Measurements from ENCODE around the gene SPATA13.
"Not testable (repeated sequence)": the region's sequence is repeated elsewhere in the genome, so short reads cannot be mapped to it uniquely, and the experiment has no call there.

SPATA13 gene

DNA sequence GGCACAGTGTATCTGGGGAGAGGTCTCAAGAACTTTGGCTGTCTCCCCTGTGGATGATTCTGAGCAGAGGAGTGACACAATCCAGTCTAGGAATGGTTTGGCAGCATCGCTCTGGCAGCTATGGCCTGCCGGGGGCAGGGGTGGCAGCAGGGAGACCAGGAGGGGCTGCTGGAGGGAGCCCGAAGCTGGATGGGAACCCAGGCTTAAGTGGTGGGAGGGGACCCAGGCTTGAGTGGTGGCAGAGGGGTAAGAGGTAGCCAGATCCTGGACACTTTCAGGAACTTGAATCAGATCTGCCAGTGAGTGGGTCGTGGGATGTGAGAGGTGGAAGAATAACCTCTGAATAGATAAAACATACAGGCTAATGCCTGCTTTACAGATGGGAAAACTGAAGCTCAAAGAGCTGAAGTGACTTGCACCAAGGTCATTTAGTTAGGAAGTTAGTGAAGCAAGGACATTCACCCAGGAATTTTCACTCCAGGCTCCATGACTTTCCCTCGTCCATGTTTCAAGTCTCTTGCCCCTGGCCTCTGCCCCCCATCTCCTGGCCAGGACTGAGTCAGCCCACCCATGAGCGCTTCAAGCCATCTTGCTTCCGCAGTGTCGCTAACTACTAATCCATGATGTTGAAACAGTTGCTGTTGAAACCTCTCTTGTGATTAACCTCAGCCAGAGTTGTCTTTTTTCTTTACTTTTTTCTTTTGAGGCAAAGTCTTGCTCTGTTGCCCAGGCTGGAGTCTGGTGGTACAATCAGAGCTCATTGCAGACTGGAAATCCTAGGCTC is 119.0 kb downstream of the SPATA13 start:
- DNase-seq (ENCODE audit: low read depth, low spot score), result no peak

GRCh38 chr13:24280720-24281119 is 120.2 kb downstream of the SPATA13 start:
- DNase-seq (ENCODE audit: low read depth, low spot score), result no peak

- DNase-seq (ENCODE audit: low read depth, low spot score), result no peak
These were observed 120.9 kb downstream of the SPATA13 start for GRCh38 chr13:24281188-24282008.

DNA sequence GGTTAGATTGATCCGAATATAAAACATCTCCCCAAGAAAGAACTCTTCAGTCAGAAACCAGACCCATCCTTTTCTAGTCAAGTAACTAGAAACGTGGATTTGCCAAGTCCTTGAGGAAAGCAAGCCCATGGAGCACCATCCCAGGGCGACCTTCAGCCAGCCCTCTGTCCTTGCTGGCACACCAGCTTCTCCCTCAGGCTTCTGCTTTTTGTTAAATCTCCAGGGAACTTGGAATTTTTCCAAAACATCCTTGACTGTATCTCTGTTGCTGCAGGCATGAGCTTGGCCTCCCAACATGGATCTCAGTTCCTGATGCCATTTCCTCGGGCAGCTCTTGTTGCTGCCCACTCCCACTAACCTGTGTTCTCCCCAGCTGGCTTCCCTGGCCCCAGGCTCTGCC is 121.7 kb downstream of the SPATA13 start:
- DNase-seq (ENCODE audit: low read depth, low spot score), result no peak

DNA sequence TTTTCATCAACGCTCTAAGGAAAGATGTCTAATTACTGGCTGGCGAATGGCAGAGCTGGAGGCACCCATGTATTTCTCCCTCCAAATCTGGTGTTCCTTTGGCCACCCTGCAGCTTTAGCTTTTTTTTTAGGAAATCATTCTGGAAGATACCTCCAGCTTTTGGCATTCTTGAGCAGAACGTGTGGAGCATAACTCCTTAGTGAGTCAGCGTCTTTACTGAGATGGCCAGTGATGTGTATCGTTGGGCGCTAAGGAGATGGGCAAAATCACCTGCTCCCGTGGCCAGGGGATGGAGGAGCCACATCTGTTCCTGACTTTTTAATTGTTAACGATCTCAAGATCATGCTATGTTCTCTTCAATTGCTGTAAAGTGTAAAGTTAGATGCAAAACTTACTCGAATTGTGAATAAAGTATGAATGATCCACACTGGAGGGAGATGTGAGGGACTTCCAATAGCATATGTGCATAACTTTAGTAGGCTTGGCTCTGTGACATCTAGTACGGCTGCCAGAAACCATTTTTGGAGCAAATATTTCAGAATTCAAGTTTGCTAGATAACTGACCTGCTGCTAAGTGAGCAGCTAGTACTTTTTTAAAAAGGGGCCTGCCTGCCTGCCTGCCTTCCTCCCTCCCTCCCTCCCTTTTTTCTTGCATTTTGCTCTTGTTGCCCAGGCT is 124.5 kb downstream of the SPATA13 start:
- no peak for DNase-seq (ENCODE audit: low read depth, low spot score)

DNA sequence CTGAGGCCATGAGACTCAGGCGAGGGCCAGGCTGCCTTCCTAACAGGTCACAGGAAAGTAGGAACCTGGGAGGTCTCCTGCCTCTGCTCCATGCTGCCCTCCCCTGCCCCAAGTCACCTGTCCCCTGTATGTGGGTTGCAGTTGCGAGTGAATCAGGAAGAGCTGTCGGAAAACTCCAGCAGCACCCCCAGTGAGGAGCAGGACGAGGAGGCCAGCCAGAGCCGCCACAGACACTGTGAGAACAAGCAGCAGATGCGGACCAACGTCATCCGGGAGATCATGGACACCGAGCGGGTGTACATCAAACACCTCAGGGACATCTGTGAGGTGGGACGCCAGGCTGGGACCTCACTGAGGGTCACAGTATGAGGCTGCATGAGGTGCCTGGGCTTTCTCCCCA is 126.1 kb downstream of the SPATA13 start:
- no peak for DNase-seq (ENCODE audit: low read depth, low spot score)

GRCh38 chr13:24287748-24288287 is 127.3 kb downstream of the SPATA13 start:
- DNase-seq (ENCODE audit: low read depth, low spot score), result no peak

DNA sequence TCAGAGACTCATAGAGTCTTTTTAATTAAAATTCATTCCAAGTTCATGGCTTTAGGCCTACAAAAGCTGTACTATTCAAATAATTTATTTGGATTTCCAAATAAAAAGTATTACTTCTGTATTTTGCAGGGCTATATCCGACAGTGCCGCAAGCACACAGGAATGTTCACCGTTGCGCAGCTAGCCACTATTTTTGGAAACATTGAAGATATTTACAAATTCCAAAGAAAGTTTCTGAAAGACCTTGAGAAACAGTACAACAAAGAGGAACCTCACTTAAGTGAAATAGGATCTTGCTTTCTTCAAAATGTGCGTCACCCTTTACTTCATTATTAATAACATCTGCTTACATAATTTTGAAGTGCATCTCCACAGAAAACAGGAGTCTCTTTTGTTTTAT is 128.3 kb downstream of the SPATA13 start:
- no peak for DNase-seq (ENCODE audit: low read depth, low spot score)

- DNase-seq (ENCODE audit: low read depth, low spot score), result no peak
These were observed 129.9 kb downstream of the SPATA13 start for GRCh38 chr13:24290280-24290932.

GRCh38 chr13:24292481-24292880 is 132.0 kb downstream of the SPATA13 start:
- DNase-seq (ENCODE audit: low read depth, low spot score), result no peak

GRCh38 chr13:24293746-24294145 is 133.2 kb downstream of the SPATA13 start:
- DNase-seq (ENCODE audit: low read depth, low spot score), result no peak

DNA sequence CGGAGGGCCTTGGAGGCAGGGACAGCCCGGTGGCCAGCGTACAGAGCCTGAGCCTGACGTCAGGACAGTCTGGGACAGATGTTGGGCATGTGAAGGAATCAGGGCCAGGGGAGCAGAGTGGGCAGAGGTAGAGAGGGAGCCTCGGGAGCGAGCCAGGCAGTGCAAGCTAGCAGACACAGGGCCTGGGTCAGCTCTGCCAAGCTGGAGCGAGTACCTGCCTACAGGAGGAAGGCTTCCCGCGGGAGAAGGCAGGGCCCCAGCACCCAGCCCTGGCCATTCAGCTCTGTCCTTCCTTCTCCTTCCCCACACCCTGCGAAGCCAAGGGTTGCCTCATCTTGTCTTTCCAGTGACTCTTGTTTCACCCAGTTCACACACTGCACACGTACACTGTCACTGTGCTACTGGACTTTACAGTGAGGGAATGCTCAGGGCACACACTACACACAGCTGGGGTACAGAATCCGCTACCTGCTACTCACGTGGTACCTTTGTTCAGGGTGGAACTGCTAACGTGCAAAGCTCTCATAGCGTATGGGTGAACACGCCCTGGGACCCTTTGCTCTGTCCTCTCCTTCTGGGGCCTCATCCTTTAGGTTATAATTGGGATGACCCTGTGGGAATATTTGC is 139.1 kb downstream of the SPATA13 start:
- no peak for DNase-seq (ENCODE audit: low read depth, low spot score)

DNA sequence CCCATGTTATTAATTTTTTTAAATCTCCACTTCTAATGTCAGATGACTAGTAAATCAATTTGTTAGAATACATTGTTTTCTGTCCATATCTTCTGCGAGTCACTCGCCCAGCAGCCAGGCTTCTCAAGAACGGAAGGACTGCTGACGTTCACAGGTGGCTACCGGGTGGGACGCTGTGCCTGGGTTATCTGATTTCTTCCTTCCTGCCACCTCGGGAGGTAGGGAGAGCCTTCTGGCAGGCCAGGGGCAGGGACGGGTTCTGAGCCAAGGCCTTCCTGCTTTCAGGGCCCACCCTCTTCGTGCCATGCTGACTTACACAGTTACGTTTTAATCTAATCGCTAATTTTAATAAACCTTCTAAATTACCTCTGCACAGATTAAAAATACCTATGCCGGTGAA is 140.9 kb downstream of the SPATA13 start:
- DNase-seq (ENCODE audit: low read depth, low spot score), result no peak

DNA sequence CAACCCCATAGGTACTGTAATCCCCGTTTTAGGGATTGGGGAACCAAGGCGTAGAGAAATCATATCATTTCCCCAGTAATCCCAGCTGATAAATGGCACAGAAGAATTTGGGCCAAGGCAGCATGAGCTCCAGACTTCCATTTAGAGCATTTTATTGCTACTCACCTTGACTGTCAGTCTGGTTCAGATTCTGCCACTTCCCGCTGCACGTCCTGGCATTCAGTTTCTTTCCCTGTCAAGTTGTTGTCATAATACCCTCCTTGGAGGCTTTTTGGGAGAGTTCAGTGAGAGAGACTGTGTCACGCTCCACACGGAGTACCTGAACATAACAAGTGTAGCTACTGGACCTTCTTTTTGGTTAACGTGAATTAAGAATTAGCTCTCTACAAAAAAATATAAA is 141.4 kb downstream of the SPATA13 start:
- no peak for DNase-seq (ENCODE audit: low read depth, low spot score)

- DNase-seq (ENCODE audit: low read depth, low spot score), result no peak
These were observed 144.1 kb downstream of the SPATA13 start for GRCh38 chr13:24304620-24305019.

DNA sequence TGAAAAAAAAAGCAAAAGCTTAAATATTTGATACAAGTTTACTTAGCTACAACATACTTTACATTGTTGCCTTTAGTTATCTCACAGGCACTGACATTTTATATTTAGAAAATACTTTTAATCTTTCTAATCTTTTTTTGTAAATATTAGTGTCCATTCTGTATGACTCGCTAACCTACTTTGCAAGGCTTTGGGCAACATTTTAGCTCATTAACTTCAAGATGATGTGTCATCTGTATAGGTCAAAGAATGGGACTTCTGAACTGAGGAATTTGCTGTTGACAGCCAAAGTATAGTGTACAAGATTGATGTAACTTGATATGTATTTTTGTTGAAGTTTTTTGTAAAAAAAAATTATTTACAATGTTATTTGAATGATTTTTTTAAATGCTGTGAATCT is 146.1 kb downstream of the SPATA13 start:
- no peak for DNase-seq (ENCODE audit: low read depth, low spot score)

GRCh38 chr13:24307211-24308067 is 146.9 kb downstream of the SPATA13 start:
- DNase-seq (ENCODE audit: low read depth, low spot score), result no peak

GRCh38 chr13:24308068-24308445 is 147.5 kb downstream of the SPATA13 start:
- DNase-seq (ENCODE audit: low read depth, low spot score), result no peak

- DNase-seq (ENCODE audit: low read depth, low spot score), result no peak
These were observed 148.0 kb downstream of the SPATA13 start for GRCh38 chr13:24308488-24309020.

- DNase-seq (ENCODE audit: low read depth, low spot score), result not testable (repeated sequence)
These were observed 148.8 kb downstream of the SPATA13 start, which contains the start of gene C1QTNF9 for GRCh38 chr13:24309300-24309699. Gene C1QTNF9, plus strand, starts transcription at chr13:24309580. Its CDS starts 6,424 bp downstream, at chr13:24316004.
